Stimulated activated CD4-positive, alpha-beta T cell treated with anti-CD3 and anti-CD28 coated beads, Interleukin-15, amount 100 ng/mL, for 24 hours (primary cell): ENCODE data around the gene OTUD3.
"Not testable (repeated sequence)": the region's sequence is repeated elsewhere in the genome, so short reads cannot be mapped to it uniquely, and the experiment has no call there.

Source experiments
- DNase-seq: peaks from one replicate; pipeline ENCODE4 v3.0.0-alpha.2; 2020

OTUD3 gene, protein sequence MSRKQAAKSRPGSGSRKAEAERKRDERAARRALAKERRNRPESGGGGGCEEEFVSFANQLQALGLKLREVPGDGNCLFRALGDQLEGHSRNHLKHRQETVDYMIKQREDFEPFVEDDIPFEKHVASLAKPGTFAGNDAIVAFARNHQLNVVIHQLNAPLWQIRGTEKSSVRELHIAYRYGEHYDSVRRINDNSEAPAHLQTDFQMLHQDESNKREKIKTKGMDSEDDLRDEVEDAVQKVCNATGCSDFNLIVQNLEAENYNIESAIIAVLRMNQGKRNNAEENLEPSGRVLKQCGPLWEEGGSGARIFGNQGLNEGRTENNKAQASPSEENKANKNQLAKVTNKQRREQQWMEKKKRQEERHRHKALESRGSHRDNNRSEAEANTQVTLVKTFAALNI

DNA sequence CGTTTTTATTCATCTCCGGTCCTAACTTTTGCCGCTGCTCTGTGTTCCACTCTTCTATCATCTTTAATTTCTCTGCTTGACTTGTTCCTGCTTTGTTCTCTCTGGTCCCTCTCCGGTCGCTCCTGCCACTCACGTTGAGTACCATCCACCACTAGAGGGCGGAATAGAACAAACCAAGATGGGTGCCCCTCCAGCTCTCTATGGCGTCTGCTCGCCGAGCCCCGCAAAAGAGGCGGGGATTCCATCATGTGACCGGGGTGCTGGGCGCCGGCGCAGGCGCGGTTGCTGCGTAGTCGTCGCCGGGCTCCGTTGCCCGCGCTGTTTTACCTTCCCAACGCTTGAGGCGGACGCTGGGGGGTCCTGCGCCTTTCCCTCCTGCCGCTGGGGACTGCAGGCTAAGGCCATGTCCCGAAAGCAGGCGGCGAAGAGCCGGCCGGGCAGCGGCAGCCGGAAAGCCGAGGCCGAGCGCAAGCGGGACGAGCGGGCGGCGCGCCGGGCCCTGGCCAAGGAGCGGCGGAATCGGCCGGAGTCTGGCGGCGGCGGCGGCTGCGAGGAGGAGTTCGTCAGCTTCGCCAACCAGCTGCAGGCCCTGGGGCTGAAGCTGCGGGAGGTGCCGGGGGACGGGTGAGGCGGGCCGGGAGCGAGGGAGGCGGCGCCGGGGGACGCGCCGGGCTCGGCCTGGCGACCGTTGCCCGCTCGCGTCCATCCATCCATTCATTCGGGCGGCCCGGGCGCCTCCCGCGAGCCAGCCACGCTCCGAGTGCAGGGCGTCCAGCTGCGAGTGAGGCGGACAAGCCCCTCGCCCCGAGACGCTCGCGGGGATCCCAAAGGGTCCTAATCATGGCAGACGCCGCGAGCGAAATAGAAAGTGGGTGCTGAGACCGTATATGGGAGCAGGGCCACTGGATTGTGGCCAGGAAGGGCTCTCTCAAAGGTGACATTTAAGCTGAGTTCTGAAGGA, at the start of gene OTUD3:
OTUD3 (plus strand) TSS at position 285 of the 961 bp plus-strand sequence; CDS start at position 404, 119 bp downstream.
- DNase-seq = peak; percentile 96

DNA sequence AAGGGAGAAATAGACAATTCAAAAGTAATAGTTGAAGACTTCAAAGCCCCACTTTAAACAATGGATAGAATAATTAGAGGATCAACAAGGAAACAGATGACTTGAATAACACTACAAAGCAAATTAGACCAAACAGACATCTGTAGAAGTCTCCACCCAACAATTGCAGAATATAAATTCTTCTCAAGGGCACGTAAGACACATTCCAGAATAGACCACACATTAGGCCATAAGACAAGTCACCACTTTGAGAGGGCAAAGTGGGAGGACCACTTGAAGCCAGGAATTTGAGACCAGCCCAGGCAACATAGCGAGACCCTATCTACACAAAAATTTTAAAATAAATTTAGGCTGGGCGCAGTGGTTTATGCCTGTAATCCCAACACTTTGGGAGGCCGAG, 46.6 kb upstream of the OTUD3 start:
- DNase-seq = no peak

DNA sequence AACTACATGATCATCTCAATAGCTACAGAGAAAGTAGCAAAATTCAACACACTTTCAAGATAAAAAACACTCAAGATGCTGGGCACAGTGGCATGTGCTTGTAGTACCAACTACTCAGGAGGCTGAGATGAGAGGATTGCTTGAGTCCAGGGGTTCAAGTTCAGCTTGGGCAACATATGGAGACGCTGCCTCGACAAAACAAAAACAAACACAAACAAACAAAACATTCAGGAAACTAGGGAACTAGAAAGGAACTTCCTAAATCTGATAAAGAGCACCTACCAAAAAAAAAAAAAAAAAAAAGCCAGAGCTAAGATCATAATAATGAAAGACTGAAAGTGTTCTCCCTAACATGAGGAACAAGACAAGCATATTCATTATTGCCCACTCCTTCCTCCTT, 44.3 kb upstream of the OTUD3 start:
- DNase-seq = no peak

DNA sequence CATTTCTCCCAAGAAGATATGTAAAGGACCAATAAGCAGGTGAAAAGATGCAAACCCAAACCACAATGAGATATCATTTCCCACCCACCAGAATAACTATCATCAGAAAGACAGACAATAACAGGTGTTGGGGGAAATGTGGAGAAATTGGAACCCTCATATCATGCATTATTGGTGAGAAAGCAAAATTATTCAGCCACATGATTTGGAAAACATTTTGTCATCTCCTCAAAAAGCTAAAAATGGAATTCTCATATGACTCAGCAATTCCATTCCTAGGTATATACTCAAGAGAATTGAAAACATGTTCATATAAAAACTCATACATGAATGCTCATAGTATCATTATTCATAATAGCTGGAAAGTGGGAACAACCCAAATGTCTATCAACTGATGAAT, 42.0 kb upstream of the OTUD3 start:
- DNase-seq = no peak

DNA sequence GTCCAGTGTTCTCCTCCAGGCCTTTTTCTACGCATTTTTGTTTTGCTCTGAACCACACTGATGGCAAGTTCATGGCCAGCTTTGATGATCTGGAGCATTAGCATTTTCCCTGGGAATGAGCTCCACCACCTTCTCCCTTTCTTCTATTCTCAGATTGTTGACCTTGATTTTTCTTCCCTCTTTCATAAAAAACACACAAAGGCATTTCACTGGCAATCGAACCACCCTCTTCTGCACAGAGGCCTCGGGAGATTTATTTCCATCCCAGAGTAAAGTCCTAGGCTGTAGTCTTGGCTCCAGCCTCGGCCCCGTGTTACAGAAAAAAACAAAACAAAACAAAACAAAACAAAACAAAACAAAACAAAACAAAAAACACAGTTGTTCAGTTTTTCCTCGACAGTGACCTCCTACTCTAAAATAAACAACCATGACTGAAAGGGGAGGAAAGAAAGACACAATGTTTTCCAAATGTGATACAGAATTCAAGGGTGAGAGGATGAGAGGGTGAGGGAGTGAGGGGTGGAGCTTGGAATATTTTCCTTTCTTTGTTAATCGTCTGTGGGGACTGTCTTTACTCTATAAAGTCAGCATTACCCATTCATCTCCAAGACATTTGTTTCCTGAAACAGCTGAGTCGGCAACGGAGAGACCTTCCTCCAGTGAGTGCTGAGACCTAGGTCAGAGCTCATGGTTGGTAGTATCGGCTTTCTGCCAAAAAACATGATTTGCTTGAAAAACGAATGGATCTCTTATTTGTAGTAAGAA, 37.3 kb upstream of the OTUD3 start:
- no peak for DNase-seq

- DNase-seq = no peak
Measured at GRCh38 chr1:19845555-19845954, 36.6 kb upstream of the OTUD3 start.

GRCh38 chr1:19846338-19846737, 35.9 kb upstream of the OTUD3 start:
- no peak for DNase-seq

- not testable (repeated sequence) for DNase-seq
Measured at GRCh38 chr1:19847334-19847733, 34.9 kb upstream of the OTUD3 start.

GRCh38 chr1:19849307-19849706, 32.9 kb upstream of the OTUD3 start:
- DNase-seq = not testable (repeated sequence)

DNA sequence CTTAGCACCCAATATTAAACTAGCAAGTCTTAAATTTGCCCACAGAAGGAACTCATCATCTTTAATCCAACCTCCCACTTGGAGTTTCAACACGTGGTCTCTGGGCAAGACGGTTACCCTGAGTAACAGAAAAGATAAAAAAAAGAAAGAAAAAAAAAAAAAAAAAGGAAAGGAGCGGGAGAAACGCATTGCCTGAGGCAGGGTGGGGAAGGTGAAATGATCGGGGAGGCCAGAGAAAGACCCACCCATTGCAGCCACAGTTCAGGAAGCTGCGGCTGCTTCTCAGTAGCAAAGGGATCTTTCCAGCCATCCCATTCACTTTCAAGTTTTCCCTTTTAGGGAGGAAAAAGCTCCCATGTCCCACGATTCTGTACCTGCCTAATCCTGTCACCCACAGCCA, 32.0 kb upstream of the OTUD3 start:
- DNase-seq = no peak

- no peak for DNase-seq
Measured at GRCh38 chr1:19852036-19852435, 30.2 kb upstream of the OTUD3 start.

GRCh38 chr1:19854866-19855265, 27.3 kb upstream of the OTUD3 start:
- DNase-seq = no peak

- no peak for DNase-seq
Measured at GRCh38 chr1:19858893-19859292, 23.3 kb upstream of the OTUD3 start.

- no peak for DNase-seq
Measured at GRCh38 chr1:19859876-19860275, 22.3 kb upstream of the OTUD3 start.

DNA sequence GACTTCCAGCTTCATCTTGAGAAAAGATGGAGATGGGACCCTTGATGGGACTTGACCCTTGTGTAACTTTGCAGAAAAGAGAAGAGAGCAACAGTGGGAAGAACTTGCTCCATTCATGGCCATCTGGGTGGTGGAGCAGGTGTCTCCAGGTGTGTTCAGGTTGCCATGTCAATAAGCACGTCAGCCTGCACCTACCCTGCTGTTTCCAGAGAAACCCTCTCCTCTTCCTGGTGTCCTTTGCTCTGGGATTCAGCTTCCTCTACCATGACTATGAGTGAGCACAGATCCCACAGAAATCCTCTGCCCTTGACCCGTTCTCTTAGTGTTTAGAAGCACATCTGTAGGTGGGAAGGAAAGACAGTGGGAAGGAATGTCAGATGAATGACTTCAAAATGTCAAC, 21.8 kb upstream of the OTUD3 start:
- no peak for DNase-seq

DNA sequence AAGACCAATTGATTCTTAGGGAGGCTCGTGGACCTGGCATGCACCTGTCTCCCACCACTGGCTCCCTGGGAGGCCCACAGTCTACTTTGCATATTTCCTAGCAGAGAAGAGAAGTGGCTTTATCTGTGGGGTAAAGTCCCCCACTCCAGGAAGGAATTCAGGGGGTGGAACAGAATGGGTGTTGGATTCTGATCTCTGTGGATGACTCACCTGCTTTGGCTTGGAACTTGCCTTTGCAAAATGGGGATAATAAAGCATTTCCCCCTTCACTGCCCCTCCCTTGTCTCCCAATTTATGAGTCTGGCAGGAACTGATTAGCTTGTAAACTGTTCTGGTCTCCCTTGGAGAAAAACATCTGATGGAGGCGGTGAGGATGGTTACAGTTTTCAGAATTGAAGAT, 21.2 kb upstream of the OTUD3 start:
- no peak for DNase-seq

DNA sequence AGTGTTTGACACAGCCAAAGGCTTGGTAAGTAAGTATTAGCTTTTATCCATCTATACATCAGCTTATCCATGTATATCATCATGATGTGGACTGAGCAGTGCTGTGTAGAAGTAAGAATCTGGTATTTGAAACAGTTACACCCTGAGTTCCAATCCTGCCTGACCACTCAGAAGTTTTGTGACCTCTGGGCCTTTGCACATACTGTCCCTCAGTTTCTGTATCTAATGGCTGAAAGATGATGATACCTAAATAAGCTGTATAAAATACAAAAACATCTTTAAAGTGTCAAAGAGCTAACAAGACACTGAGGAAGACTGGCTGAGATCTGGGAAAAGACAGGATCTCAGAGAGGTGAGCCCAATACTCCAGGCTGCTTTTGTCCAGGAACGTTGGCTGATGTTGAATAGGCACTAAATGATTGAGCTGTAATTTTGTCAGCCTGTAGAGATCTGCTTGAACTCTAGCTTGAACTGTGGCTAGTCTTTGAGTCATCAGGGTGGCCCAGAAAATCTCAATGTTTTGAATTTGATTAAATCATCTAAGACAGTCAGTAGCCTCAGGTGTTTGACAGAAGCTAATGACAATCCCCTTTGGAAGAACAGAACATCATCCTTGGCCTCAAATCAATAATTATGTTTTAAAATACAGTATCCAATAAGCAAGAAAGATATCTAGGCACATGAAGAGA, 20.2 kb upstream of the OTUD3 start:
- DNase-seq = no peak

GRCh38 chr1:19862944-19863343, 19.3 kb upstream of the OTUD3 start:
- DNase-seq = no peak

GRCh38 chr1:19864570-19865160, 17.5 kb upstream of the OTUD3 start:
- DNase-seq = no peak

DNA sequence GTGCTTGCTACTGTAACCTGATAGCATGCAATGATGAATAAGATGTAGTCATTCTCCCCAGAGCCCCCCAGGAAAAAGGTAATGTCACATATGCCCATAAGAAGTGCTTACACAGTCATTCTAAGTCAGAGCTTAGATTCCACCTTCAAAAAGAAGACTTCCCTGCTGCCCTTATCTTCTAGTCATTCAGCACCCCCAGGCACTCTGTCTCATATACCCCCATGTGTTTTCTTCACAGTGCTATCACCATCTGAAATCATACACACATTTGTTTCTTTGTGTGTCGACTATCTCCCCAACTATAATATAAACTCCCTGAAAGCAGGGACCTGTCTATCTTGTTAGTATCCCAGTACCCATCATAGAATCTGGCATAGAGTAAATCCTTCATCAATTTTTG, 16.2 kb upstream of the OTUD3 start:
- no peak for DNase-seq

DNA sequence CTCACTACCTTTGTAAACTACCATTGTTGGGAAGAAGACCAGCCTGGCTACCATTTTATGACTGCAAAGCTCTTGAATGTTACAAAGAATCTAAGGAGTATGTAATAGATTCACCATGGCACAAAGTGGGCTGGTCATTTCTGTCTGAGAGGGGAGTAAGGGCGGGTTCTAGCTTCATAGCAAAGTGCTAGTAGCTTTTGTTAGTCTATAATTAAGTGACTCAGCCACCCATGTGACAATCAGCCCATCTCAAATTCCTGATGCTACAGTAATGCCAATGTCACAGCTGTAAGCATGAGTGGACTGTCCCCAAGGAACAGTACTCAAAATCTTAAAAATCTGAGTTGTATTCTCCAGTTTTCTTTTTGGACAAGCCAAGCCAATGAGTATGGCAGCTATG, 15.4 kb upstream of the OTUD3 start:
- DNase-seq = no peak

- DNase-seq = not testable (repeated sequence)
Measured at GRCh38 chr1:19868575-19868974, 13.6 kb upstream of the OTUD3 start.
